Activated effector memory CD4-positive, alpha-beta T cell treated with Interleukin-2 at 50 U/mL for 16 hours (primary cell): ENCODE measurements around the gene APBB2.
A peak's percentile ranks its signal among the peaks of the same experiment; 100 is the strongest.
"Not testable (repeated sequence)": the region's sequence is repeated elsewhere in the genome, so short reads cannot be mapped to it uniquely, and the experiment has no call there.

ENCODE experiments used
- DNase-seq: peaks from one replicate; pipeline ENCODE4 v3.0.0-alpha.2; 2020

The APBB2 gene

GRCh38 chr4:40924096-40924792 is 290.1 kb downstream of the APBB2 start:
- DNase-seq = peak; percentile 34

- DNase-seq = no peak
These were observed 290.8 kb downstream of the APBB2 start for GRCh38 chr4:40923316-40924095.

GRCh38 chr4:40919976-40920375 is 294.4 kb downstream of the APBB2 start:
- DNase-seq = not testable (repeated sequence)

GRCh38 chr4:40918330-40918729 is 296.0 kb downstream of the APBB2 start:
- no peak for DNase-seq

GRCh38 chr4:40916880-40917279 is 297.5 kb downstream of the APBB2 start:
- no peak for DNase-seq

GRCh38 chr4:40916218-40916555 is 298.2 kb downstream of the APBB2 start:
- DNase-seq = no peak

GRCh38 chr4:40915318-40916217 is 298.8 kb downstream of the APBB2 start:
- no peak for DNase-seq

GRCh38 chr4:40912460-40913184 is 301.7 kb downstream of the APBB2 start:
- no peak for DNase-seq

GRCh38 chr4:40910706-40911105 is 303.6 kb downstream of the APBB2 start:
- no peak for DNase-seq

GRCh38 chr4:40909363-40909876 is 304.9 kb downstream of the APBB2 start:
- no peak for DNase-seq

GRCh38 chr4:40908702-40909362 is 305.5 kb downstream of the APBB2 start:
- peak; percentile 27 for DNase-seq

GRCh38 chr4:40908297-40908696 is 306.0 kb downstream of the APBB2 start:
- no peak for DNase-seq

GRCh38 chr4:40905414-40905813 is 308.9 kb downstream of the APBB2 start:
- DNase-seq = no peak

- not testable (repeated sequence) for DNase-seq
These were observed 313.8 kb downstream of the APBB2 start for GRCh38 chr4:40900531-40900930.

GRCh38 chr4:40897557-40898203 is 316.7 kb downstream of the APBB2 start:
- peak; percentile 29 for DNase-seq

GRCh38 chr4:40890764-40891163 is 323.6 kb downstream of the APBB2 start:
- no peak for DNase-seq

GRCh38 chr4:40890199-40890598 is 324.1 kb downstream of the APBB2 start:
- no peak for DNase-seq

GRCh38 chr4:40888933-40889332 is 325.4 kb downstream of the APBB2 start:
- no peak for DNase-seq

GRCh38 chr4:40887764-40888131 is 326.6 kb downstream of the APBB2 start:
- DNase-seq = no peak

GRCh38 chr4:40886931-40887763 is 327.2 kb downstream of the APBB2 start:
- DNase-seq = no peak

GRCh38 chr4:40881851-40882250 is 332.5 kb downstream of the APBB2 start:
- DNase-seq = no peak
